ENCODE data around the gene L3HYPDH.
A peak's percentile ranks its signal among the peaks of the same experiment; 100 is the strongest.

DNA sequence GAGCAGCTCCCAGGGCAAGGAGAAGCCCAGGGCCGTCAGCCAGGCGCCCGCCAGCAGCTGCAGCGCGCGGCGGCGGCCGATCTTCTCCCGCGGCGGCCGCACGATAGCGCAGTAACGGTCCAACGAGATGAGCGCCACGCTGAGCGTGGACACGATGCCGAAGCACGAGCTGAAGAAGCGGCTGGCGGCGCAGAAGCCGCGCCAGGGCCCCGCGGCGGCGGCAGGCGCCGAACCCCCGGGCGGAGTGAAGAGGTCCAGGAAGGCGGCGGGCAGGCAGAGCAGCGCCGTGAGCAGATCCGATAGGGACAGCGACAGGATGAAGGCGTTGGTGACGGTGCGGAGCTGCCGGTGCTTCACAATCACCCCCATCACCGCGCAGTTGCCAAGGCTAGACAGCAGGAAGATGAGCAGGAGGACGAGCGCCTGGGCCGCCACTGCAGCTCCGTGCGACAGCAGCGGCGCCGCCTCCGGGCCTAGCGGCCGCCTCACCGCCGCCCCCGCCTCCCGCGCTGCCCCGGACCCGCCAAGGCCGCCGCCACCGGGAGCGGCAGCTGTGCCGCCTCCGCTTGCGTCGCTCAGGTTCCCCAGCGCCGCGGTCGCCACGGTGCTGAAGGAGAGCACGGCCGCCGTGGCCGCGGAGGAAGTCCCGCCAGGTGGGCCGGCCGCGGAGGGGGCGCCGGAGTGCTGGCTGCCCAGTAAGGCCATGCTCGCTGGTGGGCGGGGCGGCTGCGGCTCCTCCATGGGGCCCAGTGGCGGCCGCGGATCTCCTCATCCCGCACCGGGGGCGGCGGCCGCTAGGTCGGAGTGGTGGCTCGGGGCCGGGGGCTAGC is 19.5 kb downstream of the L3HYPDH start:
- TF ChIP-seq, protein P1, sequence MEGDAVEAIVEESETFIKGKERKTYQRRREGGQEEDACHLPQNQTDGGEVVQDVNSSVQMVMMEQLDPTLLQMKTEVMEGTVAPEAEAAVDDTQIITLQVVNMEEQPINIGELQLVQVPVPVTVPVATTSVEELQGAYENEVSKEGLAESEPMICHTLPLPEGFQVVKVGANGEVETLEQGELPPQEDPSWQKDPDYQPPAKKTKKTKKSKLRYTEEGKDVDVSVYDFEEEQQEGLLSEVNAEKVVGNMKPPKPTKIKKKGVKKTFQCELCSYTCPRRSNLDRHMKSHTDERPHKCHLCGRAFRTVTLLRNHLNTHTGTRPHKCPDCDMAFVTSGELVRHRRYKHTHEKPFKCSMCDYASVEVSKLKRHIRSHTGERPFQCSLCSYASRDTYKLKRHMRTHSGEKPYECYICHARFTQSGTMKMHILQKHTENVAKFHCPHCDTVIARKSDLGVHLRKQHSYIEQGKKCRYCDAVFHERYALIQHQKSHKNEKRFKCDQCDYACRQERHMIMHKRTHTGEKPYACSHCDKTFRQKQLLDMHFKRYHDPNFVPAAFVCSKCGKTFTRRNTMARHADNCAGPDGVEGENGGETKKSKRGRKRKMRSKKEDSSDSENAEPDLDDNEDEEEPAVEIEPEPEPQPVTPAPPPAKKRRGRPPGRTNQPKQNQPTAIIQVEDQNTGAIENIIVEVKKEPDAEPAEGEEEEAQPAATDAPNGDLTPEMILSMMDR (IDR thresholded peaks at IDR 0.05), result no peak
- TF ChIP-seq GATA2 (CRISPR knock-in tag; IDR thresholded peaks at IDR 0.05) (no peak), TCF12 (IDR thresholded peaks at IDR 0.05) (no peak), GABPA (IDR thresholded peaks at IDR 0.05; ENCODE audit: low read depth) (no peak), EP300 (IDR thresholded peaks at IDR 0.05; ENCODE audit: borderline replicate concordance in 1 of 2, low read depth in 1 of 2, low read length in 1 of 2) (no peak), RFX5 (IDR thresholded peaks at IDR 0.05; ENCODE audit: low read length) (no peak)
- TF ChIP-seq, protein P2, sequence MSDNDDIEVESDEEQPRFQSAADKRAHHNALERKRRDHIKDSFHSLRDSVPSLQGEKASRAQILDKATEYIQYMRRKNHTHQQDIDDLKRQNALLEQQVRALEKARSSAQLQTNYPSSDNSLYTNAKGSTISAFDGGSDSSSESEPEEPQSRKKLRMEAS (IDR thresholded peaks at IDR 0.05; ENCODE audit: low read depth), result no peak
- TF ChIP-seq, protein P3, sequence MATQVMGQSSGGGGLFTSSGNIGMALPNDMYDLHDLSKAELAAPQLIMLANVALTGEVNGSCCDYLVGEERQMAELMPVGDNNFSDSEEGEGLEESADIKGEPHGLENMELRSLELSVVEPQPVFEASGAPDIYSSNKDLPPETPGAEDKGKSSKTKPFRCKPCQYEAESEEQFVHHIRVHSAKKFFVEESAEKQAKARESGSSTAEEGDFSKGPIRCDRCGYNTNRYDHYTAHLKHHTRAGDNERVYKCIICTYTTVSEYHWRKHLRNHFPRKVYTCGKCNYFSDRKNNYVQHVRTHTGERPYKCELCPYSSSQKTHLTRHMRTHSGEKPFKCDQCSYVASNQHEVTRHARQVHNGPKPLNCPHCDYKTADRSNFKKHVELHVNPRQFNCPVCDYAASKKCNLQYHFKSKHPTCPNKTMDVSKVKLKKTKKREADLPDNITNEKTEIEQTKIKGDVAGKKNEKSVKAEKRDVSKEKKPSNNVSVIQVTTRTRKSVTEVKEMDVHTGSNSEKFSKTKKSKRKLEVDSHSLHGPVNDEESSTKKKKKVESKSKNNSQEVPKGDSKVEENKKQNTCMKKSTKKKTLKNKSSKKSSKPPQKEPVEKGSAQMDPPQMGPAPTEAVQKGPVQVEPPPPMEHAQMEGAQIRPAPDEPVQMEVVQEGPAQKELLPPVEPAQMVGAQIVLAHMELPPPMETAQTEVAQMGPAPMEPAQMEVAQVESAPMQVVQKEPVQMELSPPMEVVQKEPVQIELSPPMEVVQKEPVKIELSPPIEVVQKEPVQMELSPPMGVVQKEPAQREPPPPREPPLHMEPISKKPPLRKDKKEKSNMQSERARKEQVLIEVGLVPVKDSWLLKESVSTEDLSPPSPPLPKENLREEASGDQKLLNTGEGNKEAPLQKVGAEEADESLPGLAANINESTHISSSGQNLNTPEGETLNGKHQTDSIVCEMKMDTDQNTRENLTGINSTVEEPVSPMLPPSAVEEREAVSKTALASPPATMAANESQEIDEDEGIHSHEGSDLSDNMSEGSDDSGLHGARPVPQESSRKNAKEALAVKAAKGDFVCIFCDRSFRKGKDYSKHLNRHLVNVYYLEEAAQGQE (IDR thresholded peaks at IDR 0.05; ENCODE audit: low read depth, low read length), result peak; percentile 70; the same call in 1 of the 2 replicates

All from SK-N-SH (cell line).